Activated naive CD4-positive, alpha-beta T cell treated with anti-CD3 and anti-CD28 coated beads, Interleukin-2, amount 50 U/mL, for 72 hours (primary cell): ENCODE results near the gene GGCT. TPM values are rescaled to one million over a fixed set of nuclear protein-coding genes. Genes with fewer than 3 reads are reported as not detected.
A peak's percentile ranks its signal among the peaks of the same experiment; 100 is the strongest.

Source experiments
- ATAC-seq, 2 donors: fragments of 150-1000 bp; cut with Tn5 transposase; 2 replicates each; pipeline ENCODE4 v1.10.0; 2021; ENCODE audit warnings: mild to moderate bottlenecking in 2 of 2, moderate library complexity in 2 of 2
- DNase-seq, 2 donors: peaks; one replicate each; pipeline ENCODE4 v3.0.0; 2021 to 2022; ENCODE audit warnings: low spot score in 2 of 2
- H3K27ac Mint-ChIP-seq, 2 donors: one replicate each; pipeline ENCODE4 v1.8.0; 2022; ENCODE audit warnings: mild to moderate bottlenecking in 2 of 2, mixed read lengths in 2 of 2
- H3K36me3 Mint-ChIP-seq, 2 donors: one replicate each; pipeline ENCODE4 v1.8.0; 2022; ENCODE audit warnings: mixed read lengths in 2 of 2
- H3K9me3 Mint-ChIP-seq, 2 donors: one replicate each; pipeline ENCODE4 v1.8.0; 2022; ENCODE audit warnings: mixed read lengths in 2 of 2
- total RNA-seq, 2 donors: library from RNA; stranded (reverse); gene quantifications; one replicate each; pipeline ENCODE4 v1.2.3, GENCODE V29; 2022

GGCT gene
- total RNA-seq, 2 donors from 2014 or later, result 69.3 to 72.9 TPM

DNA sequence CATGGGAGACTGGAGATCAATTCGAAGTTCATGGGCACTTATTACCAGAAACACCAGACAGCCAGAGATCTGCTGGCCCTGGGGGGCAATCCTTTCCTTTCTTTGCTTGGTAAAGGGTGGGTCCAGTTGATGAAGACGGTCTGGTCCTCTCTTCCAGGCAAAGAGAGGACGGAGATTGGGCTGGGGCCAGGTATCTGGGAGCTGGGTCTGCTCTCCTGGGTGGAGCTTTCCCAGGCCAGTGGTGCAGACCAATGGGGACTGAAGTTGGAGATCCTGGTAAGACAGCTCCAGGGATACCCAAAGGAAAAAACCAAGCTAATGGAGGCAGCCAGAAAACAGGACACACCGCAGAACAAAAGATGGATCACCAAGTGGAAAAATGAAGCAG is 44.4 kb downstream of the GGCT start:
- ATAC-seq (no peak), DNase-seq (no peak)
- H3K9me3 Mint-ChIP-seq, result no peaks in the 10 kb centered on the region
- H3K36me3 Mint-ChIP-seq, result no peaks in the 10 kb centered on the region
- peak overlapping the region; percentile 10 to 31 for H3K27ac Mint-ChIP-seq

DNA sequence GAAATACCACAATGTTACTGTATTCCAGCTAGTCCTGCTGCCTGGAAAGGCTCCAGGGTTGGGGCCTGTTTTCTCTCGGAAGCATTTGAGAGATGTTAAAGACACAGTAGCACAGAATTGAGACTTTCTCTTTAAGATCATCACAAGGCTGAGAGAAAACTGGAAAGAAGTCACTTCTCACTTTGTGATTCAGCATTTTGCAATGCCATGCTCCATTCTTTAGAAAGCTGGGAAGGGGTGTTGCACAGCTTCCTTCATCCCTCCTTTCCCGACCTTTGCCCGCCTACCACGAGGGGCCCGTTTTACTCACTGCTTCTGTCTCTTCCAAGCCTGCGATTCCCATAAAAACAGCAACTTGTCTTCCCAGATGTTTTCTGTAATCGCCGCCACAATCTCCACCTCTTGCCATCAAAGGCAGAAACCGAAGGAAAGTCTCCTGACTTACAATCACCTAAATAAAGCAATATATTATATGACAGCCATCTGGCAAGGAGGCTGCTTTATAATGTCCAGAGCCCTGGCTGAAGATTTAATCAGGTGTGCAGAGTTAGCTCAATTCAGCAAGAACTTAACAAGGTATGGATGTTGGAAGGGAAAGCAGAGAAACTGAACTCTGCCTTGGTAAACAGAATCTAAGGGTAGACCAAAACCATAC is 44.9 kb downstream of the GGCT start:
- H3K27ac Mint-ChIP-seq, result peak overlapping the region; percentile 10 to 31
- ATAC-seq (no peak), DNase-seq (no peak)
- no peaks in the 10 kb centered on the region for H3K9me3 Mint-ChIP-seq
- no peaks in the 10 kb centered on the region for H3K36me3 Mint-ChIP-seq

DNA sequence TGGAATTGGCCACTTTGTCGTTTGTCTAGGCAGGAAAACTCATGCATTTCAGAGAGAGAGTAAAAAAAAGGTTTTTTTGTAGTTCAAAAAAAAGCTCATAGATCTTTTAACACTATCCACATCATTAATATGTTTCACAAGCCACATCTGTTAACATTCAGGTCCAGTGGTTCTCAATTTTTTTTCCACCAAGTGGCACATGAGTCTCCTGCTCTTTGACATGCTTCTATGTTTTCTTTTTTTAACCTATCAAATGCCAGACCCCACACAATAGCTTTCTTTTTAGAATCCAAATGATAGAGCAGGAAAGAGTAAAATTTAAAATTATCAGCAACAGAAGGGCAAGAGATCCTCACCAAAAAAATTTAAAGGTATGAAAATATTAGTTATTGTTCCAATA is 46.3 kb downstream of the GGCT start:
- no peak overlapping the region for H3K27ac Mint-ChIP-seq
- no peaks in the 10 kb centered on the region for H3K36me3 Mint-ChIP-seq
- H3K9me3 Mint-ChIP-seq, result no peaks in the 10 kb centered on the region
- ATAC-seq (no peak), DNase-seq (no peak)

DNA sequence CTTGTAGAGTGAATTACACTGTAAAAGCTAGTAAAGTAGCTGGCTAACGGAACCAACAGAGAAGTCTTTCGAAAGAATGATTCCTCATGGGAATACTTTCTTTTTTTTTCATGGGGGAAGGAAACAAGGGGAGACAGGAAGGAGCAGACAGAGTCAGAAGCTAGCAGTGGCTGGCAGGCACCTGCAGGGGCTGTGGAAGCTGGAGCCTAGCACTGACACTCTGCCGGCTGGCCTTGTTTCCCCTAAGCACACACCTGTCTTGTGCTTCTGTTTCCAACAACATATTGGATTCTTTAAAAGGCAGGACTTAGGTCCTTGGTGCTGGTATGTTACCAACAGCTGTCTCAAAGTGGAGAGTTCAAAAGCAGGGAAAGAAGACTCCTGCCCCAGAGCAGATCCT is 50.7 kb downstream of the GGCT start:
- no peak for DNase-seq
- no peaks in the 10 kb centered on the region for H3K36me3 Mint-ChIP-seq
- no peaks in the 10 kb centered on the region for H3K9me3 Mint-ChIP-seq
- H3K27ac Mint-ChIP-seq, result peak overlapping the region; percentile 20 to 41
- ATAC-seq, result no peak

DNA sequence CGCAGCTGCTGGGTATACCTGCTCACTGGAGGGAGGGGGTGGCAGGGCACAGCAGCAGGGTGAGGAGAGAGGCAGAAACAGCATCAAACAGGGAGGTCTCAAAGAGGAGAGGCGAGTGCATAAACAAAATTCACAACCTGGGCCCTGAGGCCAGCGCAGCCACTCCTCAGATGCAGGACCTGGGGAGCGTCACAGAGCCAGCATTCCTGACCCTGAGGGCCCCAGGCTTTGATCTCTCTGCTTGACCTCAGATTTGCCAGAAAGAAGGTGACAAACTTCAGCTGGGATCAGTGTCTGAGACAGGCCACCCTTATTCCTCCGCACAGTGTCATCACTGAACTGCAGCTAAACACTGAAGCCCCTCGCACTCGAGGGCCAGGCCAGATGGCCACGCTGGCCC is 51.6 kb downstream of the GGCT start:
- DNase-seq (no peak), ATAC-seq (no peak)
- no peaks in the 10 kb centered on the region for H3K9me3 Mint-ChIP-seq
- H3K36me3 Mint-ChIP-seq, result no peaks in the 10 kb centered on the region
- peak overlapping the region in 1 of 2 donors; percentile 41 for H3K27ac Mint-ChIP-seq

- no peaks in the 10 kb centered on the region for H3K36me3 Mint-ChIP-seq
- ATAC-seq (no peak), DNase-seq (no peak)
- no peak overlapping the region for H3K27ac Mint-ChIP-seq
- no peaks in the 10 kb centered on the region for H3K9me3 Mint-ChIP-seq
Observed at GRCh38 chr7:30452280-30452930, 52.2 kb downstream of the GGCT start.

- Mint-ChIP-seq H3K27ac (no peak overlapping the region), H3K36me3 (no peaks in the 10 kb centered on the region), H3K9me3 (no peaks in the 10 kb centered on the region)
- no peak for DNase-seq
- no peak for ATAC-seq
Observed at GRCh38 chr7:30451539-30452279, 52.9 kb downstream of the GGCT start.

DNA sequence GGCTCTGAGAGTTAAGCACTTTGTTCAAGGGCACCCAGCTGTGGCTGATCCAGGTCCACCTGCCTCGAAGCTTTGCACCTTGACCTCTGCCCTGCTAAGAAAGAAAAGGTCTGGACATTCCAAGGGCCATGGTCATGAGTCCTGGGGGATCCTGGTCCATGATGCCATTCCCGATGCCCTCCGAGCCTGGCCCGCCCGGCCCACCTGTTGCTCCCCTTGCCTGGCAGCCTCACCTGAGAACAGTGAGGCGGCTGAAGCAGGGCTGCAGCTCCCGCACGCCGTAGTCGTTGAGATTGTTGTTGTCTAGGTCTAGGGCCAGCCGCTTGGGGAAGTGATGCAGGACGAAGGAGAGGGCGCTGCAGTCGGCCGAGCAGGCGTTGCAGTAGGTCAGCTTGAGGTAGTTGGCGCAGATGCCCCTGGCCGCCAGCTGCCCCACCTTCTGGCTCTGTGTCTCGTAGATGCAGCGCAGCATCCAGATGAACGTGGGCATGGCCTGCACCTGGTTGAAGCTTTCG is 53.6 kb downstream of the GGCT start:
- Mint-ChIP-seq H3K27ac (no peak overlapping the region), H3K9me3 (no peaks in the 10 kb centered on the region), H3K36me3 (peaks cover 0 to 3% of the 10 kb centered on the region in 2 donors)
- no peak for ATAC-seq
- no peak for DNase-seq

- H3K36me3 Mint-ChIP-seq, result peaks cover 0 to 5% of the 10 kb centered on the region in 2 donors
- H3K9me3 Mint-ChIP-seq, result no peaks in the 10 kb centered on the region
- no peak for DNase-seq
- H3K27ac Mint-ChIP-seq, result no peak overlapping the region
- ATAC-seq, result no peak
Observed at GRCh38 chr7:30450240-30450982, 54.2 kb downstream of the GGCT start.

DNA sequence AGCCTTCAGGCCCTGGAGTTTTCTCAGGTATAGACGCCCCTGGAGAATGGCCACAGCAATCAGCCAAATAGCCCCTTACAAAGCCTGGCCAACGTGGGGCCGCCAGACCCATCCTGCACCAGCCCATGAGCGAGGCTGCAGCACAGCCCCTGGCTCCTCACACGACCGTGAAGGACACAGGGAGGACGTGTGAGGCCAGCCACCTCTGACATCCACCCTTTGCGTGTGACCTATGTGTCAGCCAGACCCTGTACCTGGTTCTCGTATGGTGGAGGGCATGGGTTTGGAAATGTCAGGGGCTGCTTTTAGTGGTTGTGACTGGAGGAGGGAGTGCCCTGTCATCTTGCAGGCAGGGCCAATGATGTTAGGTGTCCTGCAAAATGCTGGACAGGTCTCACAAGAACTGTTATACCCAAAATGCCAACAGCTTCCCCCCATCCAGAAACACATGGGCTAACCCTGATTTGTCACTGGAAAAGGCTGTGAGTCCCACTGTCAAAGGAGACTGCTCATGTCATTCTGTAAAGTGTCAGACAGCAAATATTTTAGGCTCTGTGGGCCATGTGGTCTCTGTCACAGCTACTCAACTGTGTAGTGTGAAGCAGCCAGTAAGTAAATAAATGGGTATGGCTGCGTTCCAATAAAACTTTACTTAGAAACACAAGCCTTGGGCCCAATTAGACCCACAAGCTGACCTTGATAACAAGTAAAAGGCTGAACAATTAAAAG is 56.0 kb downstream of the GGCT start:
- peaks cover 0 to 5% of the 10 kb centered on the region in 2 donors for H3K36me3 Mint-ChIP-seq
- no peak for ATAC-seq
- no peaks in the 10 kb centered on the region for H3K9me3 Mint-ChIP-seq

DNA sequence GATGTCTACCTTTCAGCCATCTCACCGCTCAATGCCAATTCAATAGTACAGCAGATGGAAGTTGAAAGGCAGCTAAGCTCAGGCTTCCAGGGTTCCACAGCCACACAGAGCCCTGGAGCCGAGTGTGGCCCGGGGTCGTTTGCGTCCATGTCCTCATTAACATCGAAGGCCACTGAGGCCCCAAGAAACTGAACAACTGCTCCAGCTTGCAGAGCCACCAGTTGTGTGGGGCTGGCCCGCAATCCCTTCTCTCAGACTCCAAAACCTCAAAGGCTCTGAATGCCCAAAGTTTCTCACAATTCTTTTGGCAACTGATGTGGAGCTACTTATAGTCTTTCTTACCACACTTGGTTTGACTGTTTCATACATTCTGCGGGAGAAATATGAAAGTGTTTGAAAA is 57.2 kb downstream of the GGCT start:
- H3K36me3 Mint-ChIP-seq, result peaks cover 0 to 5% of the 10 kb centered on the region in 2 donors
- no peak for DNase-seq
- H3K27ac Mint-ChIP-seq, result no peak overlapping the region
- no peaks in the 10 kb centered on the region for H3K9me3 Mint-ChIP-seq
- no peak for ATAC-seq

More for the DNA sequence above, 56.0 kb downstream of the GGCT start:
- no peak for DNase-seq
- H3K27ac Mint-ChIP-seq, result no peak overlapping the region

Other genes starting within 250 kb of the GGCT start
- 10 to 100 TPM in 1 of 2 donors, 1 to 10 TPM in 1; 8.4 to 12.6 TPM for gene ZNRF2, start 220.2 kb downstream of the GGCT start, total RNA-seq
- 10 to 100 TPM in 1 of 2 donors, 1 to 10 TPM in 1; 8.2 to 17.2 TPM for gene NOD1, start 26.0 kb downstream of the GGCT start, total RNA-seq
- gene GARS1, start 90.0 kb upstream of the GGCT start, total RNA-seq, result 100 to 1,000 TPM; 167 to 263 TPM
- gene CRHR2, start 177.6 kb upstream of the GGCT start, total RNA-seq, result not detected
- gene INMT, start 247.3 kb upstream of the GGCT start, total RNA-seq, result under 1 TPM in 1 of 2 donors, not detected in 1; 0.33 TPM